Panc1 (cell line): ENCODE measurements around the gene RTP5. TPM values are rescaled to one million over a fixed set of nuclear protein-coding genes. Genes with fewer than 3 reads are reported as not detected.

Experiments
- ATAC-seq: fragments of 200-7000 bp; cut with Tn5 transposase; 2 replicates; pipeline ENCODE4 v1.9.1; 2020; ENCODE audit warnings: mild to moderate bottlenecking, moderate library complexity
- BruUV-seq: library from RNA; stranded (reverse); fragments of 400-500 nt; replicated peaks from 2 replicates; lab custom pipeline; 2021; lab: Mats Ljungman, UMichigan
- CTCF ChIA-PET: fragments of 300-600 bp; sonication (Branson Sonifier 250); formaldehyde crosslinking; loops from one replicate; lab custom pipeline; 2022; ENCODE audit warnings: antibody characterized with exemption; lab: Charles Lee
- POLR2A ChIA-PET: fragments of 300-600 bp; sonication (Branson Sonifier 250); formaldehyde crosslinking; loops from one replicate; lab custom pipeline; 2022; ENCODE audit warnings: antibody characterized with exemption; lab: Charles Lee
- DNase-seq: peaks from one replicate; pipeline ENCODE4 v3.0.0-alpha.2; 2010; ENCODE audit warnings: low read depth, low spot score
- H3K27ac ChIP-seq: 2 replicates; pipeline ENCODE4 v1.5.1; 2011; ENCODE audit warnings: mild to moderate bottlenecking, low read length, inconsistent platforms
- H3K27me3 ChIP-seq: fragments of 200-500 bp; sonication (Bioruptor generic); 2 replicates; pipeline ENCODE4 v1.6.0; 2014; ENCODE audit warnings: low read length, inconsistent platforms; ENCODE audit not compliant: control insufficient read depth, insufficient read depth
- H3K36me3 ChIP-seq: fragments of 200-500 bp; sonication (Bioruptor generic); 2 replicates; pipeline ENCODE4 v1.5.1; 2014; ENCODE audit warnings: inconsistent platforms, mild to moderate bottlenecking, low read length, moderate library complexity; ENCODE audit not compliant: control insufficient read depth, insufficient read depth
- H3K4me1 ChIP-seq: 2 replicates; pipeline ENCODE4 v1.5.1; 2011; ENCODE audit warnings: inconsistent platforms, mild to moderate bottlenecking, low read length, moderate library complexity; ENCODE audit not compliant: control insufficient read depth, insufficient read depth
- H3K4me3 ChIP-seq, 2 experiments: 2 replicates each; pipeline ENCODE4 v1.5.1; 2011 to 2012; ENCODE audit warnings: low read depth in 2 of 2, low read length in 2 of 2, mild to moderate bottlenecking in 2 of 2, inconsistent platforms in 1 of 2, moderate library complexity in 1 of 2
- H3K9me3 ChIP-seq: fragments of 200-500 bp; sonication (Bioruptor generic); 2 replicates; pipeline ENCODE4 v1.5.1; 2014; ENCODE audit warnings: low read depth, mild to moderate bottlenecking, inconsistent platforms, low read length, moderate library complexity; ENCODE audit not compliant: control insufficient read depth, insufficient read depth
- POLR2AphosphoS5 ChIP-seq: IDR thresholded peaks from 2 replicates; pipeline ENCODE4 v1.6.1; 2012; ENCODE audit warnings: mild to moderate bottlenecking, low read depth, low read length, moderate library complexity
- SIN3A ChIP-seq: IDR thresholded peaks from 2 replicates; pipeline ENCODE4 v1.6.1; 2012; ENCODE audit warnings: low read depth, mild to moderate bottlenecking, low read length, moderate library complexity, borderline replicate concordance; ENCODE audit not compliant: insufficient read depth
- TCF7L2 ChIP-seq: IDR thresholded peaks from 2 replicates; pipeline ENCODE4 v1.6.1; 2011; ENCODE audit warnings: mild to moderate bottlenecking, low read depth, low read length, inconsistent platforms
- in situ Hi-C: cut with HindIII; loops from 2 replicates; pipeline ENCODE4 v1.10.0; 2016; ENCODE audit warnings: low sequenced_read_pairs, low pct_unique_long_range_greater_than_20kb
- intact Hi-C: fragments of 100-400 bp; cut with micrococcal nuclease; formaldehyde crosslinking; loops from one replicate; pipeline ENCODE4 v1.10.0; 2022; ENCODE audit not compliant: unreplicated experiment
- total RNA-seq: library from RNA; stranded (reverse); gene quantifications from one replicate; pipeline ENCODE4 v1.2.1, GENCODE V29; 2021; ENCODE audit not compliant: unreplicated experiment
- TF ChIP-seq, protein P1 (sequence below), 2 experiments: IDR thresholded peaks; 2 replicates each; pipeline ENCODE4 v1.6.1; 2011 to 2012; ENCODE audit warnings: low read depth in 2 of 2, control low read depth in 1 of 2, low read length in 1 of 2, mild to moderate bottlenecking in 1 of 2, moderate library complexity in 1 of 2; ENCODE audit not compliant: insufficient read depth in 1 of 2
- TF ChIP-seq, protein P2 (sequence below): fragments of 450-650 bp; IDR thresholded peaks from 2 replicates; pipeline ENCODE4 v1.5.1; 2017; ENCODE audit warnings: mild to moderate bottlenecking

Gene RTP5
- total RNA-seq, 1 experiment from 2014 or later, result not detected

DNA sequence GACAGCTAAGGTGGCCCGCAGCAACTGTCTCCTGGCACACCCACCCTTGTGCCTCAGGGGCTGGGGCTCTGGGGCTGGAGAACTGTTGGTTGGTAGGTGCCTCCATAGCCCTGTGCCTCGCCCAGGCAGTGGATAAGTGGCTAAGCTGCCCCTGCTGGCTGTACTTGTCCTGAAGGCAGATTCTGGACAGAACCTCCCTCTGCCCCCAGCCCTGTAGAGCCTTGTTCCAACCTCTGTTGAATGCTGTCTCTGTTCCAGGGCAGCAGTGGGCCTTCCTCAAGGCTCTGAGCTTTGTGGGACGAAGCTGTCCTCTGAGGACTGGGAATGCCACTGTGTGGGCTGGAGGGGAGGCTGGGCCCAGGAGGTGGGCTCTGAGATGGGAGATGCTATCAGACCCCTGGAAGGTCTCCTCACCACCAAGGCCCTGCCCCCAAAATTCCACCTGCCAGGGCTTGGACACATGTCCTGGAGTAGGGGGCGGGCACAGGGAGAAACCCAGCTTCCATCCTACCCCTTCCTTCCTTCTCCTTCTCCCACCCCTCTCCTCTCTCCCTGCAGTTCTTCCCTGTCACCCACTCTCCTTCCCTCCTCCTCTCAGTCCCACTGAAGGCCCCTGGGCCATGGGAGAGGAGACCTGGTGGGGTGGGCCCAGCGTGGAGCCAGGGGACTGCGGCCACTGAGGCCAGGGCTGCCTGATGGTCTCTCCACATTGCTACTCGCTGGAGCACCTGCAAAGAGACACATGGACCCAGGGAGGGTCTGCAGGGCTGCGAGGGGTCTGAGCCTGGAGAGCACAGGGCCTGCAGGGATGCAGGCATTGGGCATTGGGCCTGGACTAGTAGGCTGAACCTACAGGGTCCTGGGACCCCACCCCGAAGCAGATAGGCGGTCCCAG is 9.1 kb upstream of the RTP5 start:
- no peak overlapping the region for H3K4me3 ChIP-seq
- H3K4me1 ChIP-seq, result peaks cover 8% of the 10 kb centered on the region; the same call in 1 of the 2 replicates
- DNase-seq, result no peak
- BruUV-seq, result no TSS peak
- in situ Hi-C loops, result no loop called here
- ATAC-seq, result peak; percentile 68
- H3K9me3 ChIP-seq, result no peaks in the 10 kb centered on the region
- TF ChIP-seq TCF7L2 (no peak), POLR2AphosphoS5 (no peak), SIN3A (no peak)
- TF ChIP-seq, protein P1, sequence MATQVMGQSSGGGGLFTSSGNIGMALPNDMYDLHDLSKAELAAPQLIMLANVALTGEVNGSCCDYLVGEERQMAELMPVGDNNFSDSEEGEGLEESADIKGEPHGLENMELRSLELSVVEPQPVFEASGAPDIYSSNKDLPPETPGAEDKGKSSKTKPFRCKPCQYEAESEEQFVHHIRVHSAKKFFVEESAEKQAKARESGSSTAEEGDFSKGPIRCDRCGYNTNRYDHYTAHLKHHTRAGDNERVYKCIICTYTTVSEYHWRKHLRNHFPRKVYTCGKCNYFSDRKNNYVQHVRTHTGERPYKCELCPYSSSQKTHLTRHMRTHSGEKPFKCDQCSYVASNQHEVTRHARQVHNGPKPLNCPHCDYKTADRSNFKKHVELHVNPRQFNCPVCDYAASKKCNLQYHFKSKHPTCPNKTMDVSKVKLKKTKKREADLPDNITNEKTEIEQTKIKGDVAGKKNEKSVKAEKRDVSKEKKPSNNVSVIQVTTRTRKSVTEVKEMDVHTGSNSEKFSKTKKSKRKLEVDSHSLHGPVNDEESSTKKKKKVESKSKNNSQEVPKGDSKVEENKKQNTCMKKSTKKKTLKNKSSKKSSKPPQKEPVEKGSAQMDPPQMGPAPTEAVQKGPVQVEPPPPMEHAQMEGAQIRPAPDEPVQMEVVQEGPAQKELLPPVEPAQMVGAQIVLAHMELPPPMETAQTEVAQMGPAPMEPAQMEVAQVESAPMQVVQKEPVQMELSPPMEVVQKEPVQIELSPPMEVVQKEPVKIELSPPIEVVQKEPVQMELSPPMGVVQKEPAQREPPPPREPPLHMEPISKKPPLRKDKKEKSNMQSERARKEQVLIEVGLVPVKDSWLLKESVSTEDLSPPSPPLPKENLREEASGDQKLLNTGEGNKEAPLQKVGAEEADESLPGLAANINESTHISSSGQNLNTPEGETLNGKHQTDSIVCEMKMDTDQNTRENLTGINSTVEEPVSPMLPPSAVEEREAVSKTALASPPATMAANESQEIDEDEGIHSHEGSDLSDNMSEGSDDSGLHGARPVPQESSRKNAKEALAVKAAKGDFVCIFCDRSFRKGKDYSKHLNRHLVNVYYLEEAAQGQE (IDR thresholded peaks at IDR 0.05; ENCODE audit: insufficient read depth in 1 of 2, low read depth in 2 of 2, low read length in 1 of 2), result no peak
- TF ChIP-seq, protein P2, sequence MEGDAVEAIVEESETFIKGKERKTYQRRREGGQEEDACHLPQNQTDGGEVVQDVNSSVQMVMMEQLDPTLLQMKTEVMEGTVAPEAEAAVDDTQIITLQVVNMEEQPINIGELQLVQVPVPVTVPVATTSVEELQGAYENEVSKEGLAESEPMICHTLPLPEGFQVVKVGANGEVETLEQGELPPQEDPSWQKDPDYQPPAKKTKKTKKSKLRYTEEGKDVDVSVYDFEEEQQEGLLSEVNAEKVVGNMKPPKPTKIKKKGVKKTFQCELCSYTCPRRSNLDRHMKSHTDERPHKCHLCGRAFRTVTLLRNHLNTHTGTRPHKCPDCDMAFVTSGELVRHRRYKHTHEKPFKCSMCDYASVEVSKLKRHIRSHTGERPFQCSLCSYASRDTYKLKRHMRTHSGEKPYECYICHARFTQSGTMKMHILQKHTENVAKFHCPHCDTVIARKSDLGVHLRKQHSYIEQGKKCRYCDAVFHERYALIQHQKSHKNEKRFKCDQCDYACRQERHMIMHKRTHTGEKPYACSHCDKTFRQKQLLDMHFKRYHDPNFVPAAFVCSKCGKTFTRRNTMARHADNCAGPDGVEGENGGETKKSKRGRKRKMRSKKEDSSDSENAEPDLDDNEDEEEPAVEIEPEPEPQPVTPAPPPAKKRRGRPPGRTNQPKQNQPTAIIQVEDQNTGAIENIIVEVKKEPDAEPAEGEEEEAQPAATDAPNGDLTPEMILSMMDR, result no peak
- no peaks in the 10 kb centered on the region for H3K36me3 ChIP-seq
- intact Hi-C loops, result no loop called here
- no peak overlapping the region for H3K27ac ChIP-seq
- ChIA-PET POLR2A (no interaction called here), CTCF (interaction anchor here (0.6 kb wide), 2 partner anchors 23 to 64 kb away, joined by 3 to 6 read pairs; no protein-coding TSS in a partner anchor)
- H3K27me3 ChIP-seq, result no peaks in the 10 kb centered on the region

DNA sequence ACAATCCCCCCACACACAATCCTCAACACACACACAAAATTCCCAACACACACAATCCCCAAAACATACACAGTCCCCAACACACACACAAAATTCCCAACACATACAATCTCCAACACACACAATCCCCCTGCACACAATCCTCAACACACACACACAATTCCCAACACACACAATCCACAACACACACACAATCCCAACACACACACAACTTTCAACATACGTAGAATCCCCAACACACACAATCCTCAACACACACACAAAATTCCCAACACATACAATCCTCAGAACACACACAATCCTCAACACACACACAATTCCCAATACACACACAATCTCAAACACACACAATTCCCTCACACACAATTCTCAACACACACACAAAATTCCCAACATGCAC is 8.3 kb upstream of the RTP5 start:
- no peaks in the 10 kb centered on the region for H3K27me3 ChIP-seq
- H3K9me3 ChIP-seq, result no peaks in the 10 kb centered on the region
- intact Hi-C loops, result no loop called here
- ATAC-seq, result no peak
- H3K27ac ChIP-seq, result no peak overlapping the region
- in situ Hi-C loops, result no loop called here
- no TSS peak for BruUV-seq
- H3K4me3 ChIP-seq, result no peak overlapping the region
- TF ChIP-seq, protein P1 (IDR thresholded peaks at IDR 0.05; ENCODE audit: insufficient read depth in 1 of 2, low read depth in 2 of 2, low read length in 1 of 2), result no peak
- TF ChIP-seq SIN3A (no peak), TCF7L2 (no peak), POLR2AphosphoS5 (no peak)
- TF ChIP-seq, protein P2, result no peak
- DNase-seq, result no peak
- ChIA-PET CTCF (no interaction called here), POLR2A (no interaction called here)
- H3K4me1 ChIP-seq, result peaks cover 8% of the 10 kb centered on the region; the same call in 1 of the 2 replicates
- no peaks in the 10 kb centered on the region for H3K36me3 ChIP-seq
